RWPE2 (cell line): Measurements from ENCODE around the gene NCAM1.

Source experiments
- ATAC-seq: fragments of 200-7000 bp; cut with Tn5 transposase; 3 replicates; pipeline ENCODE4 v1.9.1; 2021; ENCODE audit warnings: low read depth
- DNase-seq: peaks from one replicate; pipeline ENCODE4 v3.0.0-alpha.2; 2020; ENCODE audit warnings: low spot score
- H3K27ac ChIP-seq: fragments of 450-650 bp; 2 replicates; pipeline ENCODE4 v1.5.1; 2017; ENCODE audit warnings: mild to moderate bottlenecking; ENCODE audit not compliant: poor library complexity, severe bottlenecking
- H3K27me3 ChIP-seq: fragments of 250-450 bp; sonication (Bioruptor Pico); 2 replicates; pipeline ENCODE4 v1.5.1; 2021; ENCODE audit warnings: mild to moderate bottlenecking, moderate library complexity; ENCODE audit not compliant: insufficient read depth, poor library complexity, severe bottlenecking
- H3K36me3 ChIP-seq: fragments of 250-450 bp; sonication (Bioruptor Pico); 2 replicates; pipeline ENCODE4 v1.5.1; 2020; ENCODE audit warnings: low read depth, mild to moderate bottlenecking, moderate library complexity
- H3K4me1 ChIP-seq: fragments of 250-450 bp; sonication (Bioruptor Pico); 2 replicates; pipeline ENCODE4 v1.5.1; 2021; ENCODE audit warnings: mild to moderate bottlenecking, moderate library complexity; ENCODE audit not compliant: insufficient read depth, poor library complexity, severe bottlenecking
- H3K4me3 ChIP-seq: fragments of 250-450 bp; sonication (Bioruptor Pico); 2 replicates; pipeline ENCODE4 v1.5.1; 2021; ENCODE audit warnings: mild to moderate bottlenecking, moderate library complexity; ENCODE audit not compliant: severe bottlenecking
- H3K9me3 ChIP-seq: fragments of 250-450 bp; sonication (Bioruptor Pico); 2 replicates; pipeline ENCODE4 v1.5.1; 2021; ENCODE audit warnings: mild to moderate bottlenecking, moderate library complexity; ENCODE audit not compliant: severe bottlenecking
- CTCF ChIP-seq: fragments of 450-650 bp; IDR thresholded peaks from one replicate; pipeline ENCODE4 v1.5.1; 2017; ENCODE audit warnings: mild to moderate bottlenecking, moderate library complexity; ENCODE audit not compliant: poor library complexity, severe bottlenecking

NCAM1 gene

GRCh38 chr11:113023228-113023627 lies 62.0 kb downstream of the NCAM1 start:
- Histone ChIP-seq H3K27ac (no peak overlapping the region), H3K4me3 (no peak overlapping the region), H3K36me3 (no peaks in the 10 kb centered on the region), H3K4me1 (peaks cover 11% of the 10 kb centered on the region), H3K9me3 (no peaks in the 10 kb centered on the region), H3K27me3 (peaks cover 4% of the 10 kb centered on the region)
- no peak for TF ChIP-seq CTCF
- ATAC-seq: peak; percentile 66; the same call in 2 of the 3 replicates
- DNase-seq: no peak

- no peak for TF ChIP-seq CTCF
- no peak for DNase-seq
- Histone ChIP-seq H3K27ac (no peak overlapping the region), H3K36me3 (no peaks in the 10 kb centered on the region), H3K4me1 (peaks cover 11% of the 10 kb centered on the region), H3K27me3 (peaks cover 9% of the 10 kb centered on the region), H3K4me3 (no peak overlapping the region), H3K9me3 (no peaks in the 10 kb centered on the region)
- no peak for ATAC-seq
Observed at GRCh38 chr11:113023986-113024385, 62.8 kb downstream of the NCAM1 start.

GRCh38 chr11:113026778-113027177 lies 65.6 kb downstream of the NCAM1 start:
- ATAC-seq: no peak

GRCh38 chr11:113034576-113034975 lies 73.4 kb downstream of the NCAM1 start:
- H3K27ac ChIP-seq: no peak overlapping the region
- H3K4me3 ChIP-seq: no peak overlapping the region
- H3K36me3 ChIP-seq: no peaks in the 10 kb centered on the region
- no peaks in the 10 kb centered on the region for H3K27me3 ChIP-seq
- DNase-seq: no peak
- no peak for TF ChIP-seq CTCF
- H3K9me3 ChIP-seq: no peaks in the 10 kb centered on the region
- no peaks in the 10 kb centered on the region for H3K4me1 ChIP-seq
- ATAC-seq: no peak

More at GRCh38 chr11:113026778-113027177, 65.6 kb downstream of the NCAM1 start:
- Histone ChIP-seq H3K27ac (no peak overlapping the region), H3K4me3 (no peak overlapping the region), H3K4me1 (peaks cover 11% of the 10 kb centered on the region), H3K9me3 (no peaks in the 10 kb centered on the region), H3K36me3 (no peaks in the 10 kb centered on the region), H3K27me3 (peaks cover 9% of the 10 kb centered on the region)
- no peak for DNase-seq
- TF ChIP-seq CTCF: no peak

GRCh38 chr11:113035708-113036107 lies 74.5 kb downstream of the NCAM1 start:
- TF ChIP-seq CTCF: no peak
- Histone ChIP-seq H3K27me3 (no peaks in the 10 kb centered on the region), H3K9me3 (no peaks in the 10 kb centered on the region), H3K4me3 (no peak overlapping the region), H3K36me3 (no peaks in the 10 kb centered on the region), H3K4me1 (no peaks in the 10 kb centered on the region), H3K27ac (no peak overlapping the region)
- DNase-seq (no peak), ATAC-seq (no peak)
